GM21825 (cell line): ENCODE results near the gene KRTAP10-4.

Source experiments
- ATAC-seq: cut with Tn5 transposase; IDR thresholded peaks from one replicate; pipeline ENCODE4 v1.9.1; 2021; ENCODE audit warnings: mild to moderate bottlenecking, moderate library complexity; ENCODE audit not compliant: unreplicated experiment

The KRTAP10-4 gene

GRCh38 chr21:44614961-44615391 lies 41.4 kb downstream of the KRTAP10-4 start:
- ATAC-seq = no peak

- no peak for ATAC-seq
These were observed 41.9 kb downstream of the KRTAP10-4 start for GRCh38 chr21:44615466-44615865.

- ATAC-seq = no peak
These were observed 42.5 kb downstream of the KRTAP10-4 start for GRCh38 chr21:44615911-44616590.

GRCh38 chr21:44616591-44616926 lies 43.0 kb downstream of the KRTAP10-4 start:
- ATAC-seq = no peak

GRCh38 chr21:44617071-44617501 lies 43.6 kb downstream of the KRTAP10-4 start:
- no peak for ATAC-seq

- ATAC-seq = no peak
These were observed 45.0 kb downstream of the KRTAP10-4 start for GRCh38 chr21:44618504-44618903.

GRCh38 chr21:44618909-44619308 lies 45.4 kb downstream of the KRTAP10-4 start:
- no peak for ATAC-seq

- no peak for ATAC-seq
These were observed 46.4 kb downstream of the KRTAP10-4 start for GRCh38 chr21:44619886-44620285.

- no peak for ATAC-seq
These were observed 50.0 kb downstream of the KRTAP10-4 start for GRCh38 chr21:44623575-44623974.
